Epidermal melanocyte (primary cell): ENCODE results near the gene TNIK.

Experiments
- DNase-seq: peaks from one replicate; pipeline ENCODE4 v3.0.0; 2011; ENCODE audit warnings: low spot score; ENCODE audit not compliant: insufficient read length

TNIK gene

DNA sequence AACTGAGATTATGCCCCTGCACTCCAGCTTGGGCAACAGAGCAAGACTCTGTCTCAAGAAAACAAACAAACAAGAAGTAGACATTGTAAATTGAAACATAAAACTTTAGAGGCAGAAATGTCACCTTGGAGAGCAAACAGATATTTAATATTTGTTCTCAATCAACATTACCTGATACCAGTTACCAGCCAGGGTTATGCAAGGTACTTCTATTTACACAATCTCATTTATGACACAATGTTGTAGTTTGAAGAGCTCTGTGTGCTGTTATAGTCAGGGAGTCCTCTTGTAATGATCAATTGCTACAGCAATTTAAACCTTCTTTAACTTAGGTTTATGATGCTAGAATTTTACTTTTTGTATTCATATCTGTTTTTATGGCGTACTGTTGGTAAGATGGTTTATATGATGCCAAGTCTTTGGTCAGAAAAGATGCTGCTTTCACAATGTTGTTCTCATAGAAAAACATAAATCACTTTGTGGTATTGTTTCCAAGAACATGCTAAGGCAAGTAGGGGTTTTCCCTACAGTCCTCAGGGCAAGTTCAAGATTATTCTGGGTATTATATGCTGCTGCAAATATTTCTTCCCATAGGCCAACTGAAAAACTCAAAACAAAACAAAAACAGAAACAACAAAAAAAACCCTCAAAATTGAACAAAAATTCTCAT is 173.5 kb downstream of the TNIK start:
- no peak for DNase-seq

- DNase-seq, result no peak
Observed at GRCh38 chr3:171285287-171285686, 174.9 kb downstream of the TNIK start.

DNA sequence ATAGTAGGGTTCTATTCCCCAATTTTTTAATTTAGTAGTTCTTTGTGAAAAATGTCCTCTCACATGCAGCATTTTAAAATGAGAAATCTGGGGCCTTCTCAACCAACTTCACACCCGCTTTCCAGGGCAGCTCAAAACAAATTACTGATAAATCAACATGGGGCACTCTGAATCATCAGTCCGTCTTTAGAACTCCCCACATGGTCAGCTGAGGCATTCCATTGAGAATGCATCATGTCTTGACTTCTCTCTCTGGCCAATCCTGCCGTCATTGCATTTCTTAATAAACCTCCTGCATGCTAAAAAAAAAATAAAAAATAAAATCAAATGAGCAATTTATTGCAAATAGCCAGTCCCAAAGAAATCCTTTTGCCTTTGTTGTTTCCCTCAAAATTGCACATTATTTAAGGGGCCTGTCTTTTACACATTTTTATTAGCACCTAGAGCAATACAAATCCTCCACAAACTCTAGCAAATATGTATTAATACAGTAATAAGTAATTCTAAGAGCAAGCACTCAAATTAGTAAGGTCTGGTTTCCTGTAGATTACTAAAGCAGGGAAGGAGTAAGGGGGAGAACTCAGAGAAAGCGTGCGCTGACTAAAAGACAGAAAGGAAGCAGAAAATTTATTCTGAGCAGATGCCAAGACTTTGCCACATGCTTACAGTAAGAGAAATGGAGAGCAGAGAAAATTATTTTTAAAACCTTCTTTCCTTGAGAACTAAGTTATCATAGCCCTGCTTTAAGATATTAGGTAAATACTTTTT is 175.7 kb downstream of the TNIK start:
- DNase-seq, result peak; percentile 73

DNA sequence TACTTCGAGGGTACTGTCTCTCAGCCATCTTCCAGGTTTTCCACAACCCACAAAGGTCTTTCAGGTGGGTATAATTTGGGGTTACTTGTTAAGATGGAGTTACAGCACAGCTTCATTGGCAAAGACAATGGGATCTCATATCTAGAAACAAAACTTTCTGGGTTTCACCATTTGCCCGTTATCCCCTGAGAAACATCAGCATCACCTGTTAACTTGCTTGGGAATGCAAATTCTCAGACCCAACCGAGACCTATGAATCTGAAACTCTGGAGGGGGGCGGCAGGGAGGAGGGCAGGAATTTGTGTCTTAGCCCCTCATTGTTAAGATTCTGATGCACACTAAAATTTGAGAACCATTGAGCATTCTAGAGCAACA is 176.4 kb downstream of the TNIK start:
- no peak for DNase-seq

- no peak for DNase-seq
Observed at GRCh38 chr3:171283183-171283847, 176.9 kb downstream of the TNIK start.

DNA sequence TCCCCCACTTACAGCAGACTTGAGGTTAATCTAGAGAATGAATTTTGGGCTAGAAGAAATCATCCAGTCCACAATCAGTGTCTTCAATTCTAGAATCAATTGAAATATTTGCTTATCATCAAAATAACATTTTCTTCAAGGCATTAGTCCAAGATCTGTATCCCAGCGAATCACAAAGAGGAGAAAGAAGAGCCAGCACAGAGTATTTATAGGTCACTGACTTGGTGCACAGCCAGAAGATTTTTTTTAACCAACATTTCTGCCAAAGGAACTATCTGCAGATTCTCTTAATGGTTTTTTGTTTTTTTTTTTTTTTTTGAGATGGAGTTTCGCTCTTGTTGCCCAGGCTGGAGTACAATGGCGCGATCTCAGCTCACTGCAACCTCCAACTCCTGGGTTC is 178.2 kb downstream of the TNIK start:
- DNase-seq, result no peak

GRCh38 chr3:171281256-171281992 is 178.8 kb downstream of the TNIK start:
- no peak for DNase-seq

DNA sequence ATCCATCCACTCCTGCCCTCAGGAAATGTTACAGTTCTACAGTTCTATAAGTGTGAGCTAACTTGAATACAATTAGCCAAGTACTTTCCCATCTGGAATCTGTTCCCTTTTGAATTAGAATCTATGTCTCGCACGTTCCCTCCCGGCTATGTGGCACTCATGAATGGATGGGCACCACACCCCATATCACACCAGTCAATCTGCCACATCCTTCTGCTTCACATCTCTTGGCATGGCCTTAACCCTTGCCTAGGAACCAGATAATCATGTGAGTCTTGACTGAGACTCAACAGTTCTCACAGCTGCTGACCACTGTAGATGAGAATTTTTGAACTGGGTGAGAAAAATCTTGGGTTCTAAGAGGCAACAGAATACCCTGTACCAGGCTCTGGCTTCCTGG is 180.2 kb downstream of the TNIK start:
- DNase-seq, result no peak

DNA sequence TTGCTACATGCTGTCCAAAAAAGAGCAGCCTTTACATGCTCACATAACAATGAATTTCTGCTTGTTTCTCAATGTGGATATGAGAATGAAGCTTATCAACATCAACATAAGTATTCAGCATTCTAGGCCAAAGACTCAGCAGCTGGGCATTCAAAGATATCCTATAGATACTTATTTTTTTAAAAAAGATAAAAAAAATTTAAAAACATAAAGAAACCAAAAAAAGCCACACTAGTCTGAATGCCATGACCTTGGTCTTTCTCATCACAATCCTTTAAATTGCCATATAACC is 182.0 kb downstream of the TNIK start:
- DNase-seq, result no peak

- no peak for DNase-seq
Observed at GRCh38 chr3:171277456-171278298, 182.5 kb downstream of the TNIK start.

DNA sequence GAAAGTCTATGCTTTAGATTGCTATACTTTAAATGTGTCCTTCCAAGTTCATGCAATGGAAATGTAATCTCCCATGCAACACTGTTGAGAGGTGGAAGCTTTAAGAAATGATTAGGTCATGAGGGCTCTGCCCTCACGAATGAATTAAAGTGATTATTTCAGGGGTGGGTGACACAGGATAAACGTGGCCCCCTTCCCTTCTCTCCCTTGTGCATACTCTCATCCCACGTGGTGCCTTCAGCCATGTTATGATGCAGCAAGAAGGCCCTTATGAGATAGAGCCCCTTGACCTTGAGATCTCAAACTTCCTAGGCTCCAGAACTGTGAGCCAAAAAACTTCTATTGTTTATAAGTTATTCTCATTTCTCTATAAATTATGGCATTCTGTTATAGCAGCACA is 183.3 kb downstream of the TNIK start:
- no peak for DNase-seq

DNA sequence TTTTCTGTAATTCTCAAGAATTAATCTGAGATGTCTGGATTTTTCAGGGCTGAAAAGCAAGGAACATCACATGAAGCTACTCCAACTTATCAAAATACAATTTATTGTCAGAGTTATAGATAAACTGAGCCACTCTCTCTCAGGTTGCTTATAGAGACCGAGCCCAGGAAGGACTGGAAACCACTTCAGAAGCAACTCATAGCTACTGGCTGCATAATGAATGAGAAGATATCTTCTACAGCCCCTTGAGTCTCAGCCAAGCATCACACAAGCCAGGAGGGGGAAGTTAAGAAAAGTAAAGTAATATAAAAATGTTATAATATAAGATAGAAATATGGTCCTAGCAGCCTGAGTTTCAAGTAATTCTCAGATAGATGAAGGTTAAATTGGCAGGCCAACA is 186.0 kb downstream of the TNIK start:
- no peak for DNase-seq

GRCh38 chr3:171270541-171270940 is 189.7 kb downstream of the TNIK start:
- DNase-seq, result no peak

GRCh38 chr3:171269542-171269941 is 190.7 kb downstream of the TNIK start:
- no peak for DNase-seq

- DNase-seq, result no peak
Observed at GRCh38 chr3:171268677-171269076, 191.5 kb downstream of the TNIK start.

- DNase-seq, result no peak
Observed at GRCh38 chr3:171267104-171267503, 193.1 kb downstream of the TNIK start.

GRCh38 chr3:171266740-171267073 is 193.5 kb downstream of the TNIK start:
- DNase-seq, result no peak

DNA sequence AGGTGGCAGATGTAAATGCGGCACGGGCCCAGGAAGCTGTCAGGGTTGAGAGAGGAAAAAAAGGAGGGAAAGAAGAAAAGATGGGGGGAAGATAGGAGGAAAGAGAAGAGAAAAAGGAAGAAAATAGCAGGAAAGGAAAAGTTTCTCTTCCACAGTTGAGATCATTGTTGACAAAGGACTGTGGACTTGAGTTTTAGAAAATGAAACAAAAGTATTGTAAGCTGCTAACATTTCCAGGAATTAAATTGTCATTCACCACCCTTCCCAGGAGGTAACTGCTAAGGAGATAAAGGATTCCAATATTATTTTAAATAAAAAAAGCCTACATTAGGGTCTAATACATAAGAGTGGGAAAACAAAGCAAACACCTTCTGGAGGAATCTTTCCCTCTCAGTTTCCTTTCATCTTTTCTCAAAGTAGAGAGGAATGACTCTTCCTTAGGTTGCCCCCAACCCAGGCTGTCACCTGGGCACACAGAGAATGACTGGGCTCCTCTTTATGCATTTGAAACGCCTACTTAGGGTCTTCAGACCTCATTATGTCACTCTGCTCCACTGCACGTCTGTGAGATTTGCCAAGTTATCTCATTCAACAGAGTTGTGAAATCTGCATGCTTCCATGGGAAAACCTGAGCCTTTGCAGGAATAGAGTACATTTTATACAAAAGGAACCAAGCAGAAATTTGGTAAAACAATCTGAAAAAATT is 194.0 kb downstream of the TNIK start:
- no peak for DNase-seq

DNA sequence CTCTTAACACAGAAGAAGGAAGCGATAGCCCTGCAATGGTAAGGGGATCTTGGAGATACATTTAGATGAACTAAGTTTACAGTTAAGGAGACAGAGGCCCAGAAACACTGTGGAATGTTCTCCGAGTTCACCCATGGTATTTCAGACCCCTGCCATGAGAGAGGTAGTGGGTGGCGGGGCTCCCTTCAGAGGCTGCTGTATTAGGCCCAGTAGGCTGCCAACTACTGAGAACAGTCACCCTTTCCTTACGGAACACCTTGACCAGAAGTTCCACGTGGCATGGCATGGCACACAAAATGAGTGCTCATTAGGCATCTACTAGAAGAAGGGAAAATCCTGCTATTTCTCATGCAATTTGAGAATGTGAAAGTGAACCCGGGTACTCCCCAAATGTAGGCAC is 195.4 kb downstream of the TNIK start:
- no peak for DNase-seq

GRCh38 chr3:171262431-171262830 is 197.8 kb downstream of the TNIK start:
- DNase-seq, result no peak

GRCh38 chr3:171261487-171261886 is 198.7 kb downstream of the TNIK start:
- DNase-seq, result no peak
